ENCODE results near the gene PRIM2. TPM values are rescaled to one million over a fixed set of nuclear protein-coding genes. Genes with fewer than 3 reads are reported as not detected.

PRIM2 gene
- total RNA-seq, 2 donors from 2014 or later, result 5.3 to 5.4 TPM

DNA sequence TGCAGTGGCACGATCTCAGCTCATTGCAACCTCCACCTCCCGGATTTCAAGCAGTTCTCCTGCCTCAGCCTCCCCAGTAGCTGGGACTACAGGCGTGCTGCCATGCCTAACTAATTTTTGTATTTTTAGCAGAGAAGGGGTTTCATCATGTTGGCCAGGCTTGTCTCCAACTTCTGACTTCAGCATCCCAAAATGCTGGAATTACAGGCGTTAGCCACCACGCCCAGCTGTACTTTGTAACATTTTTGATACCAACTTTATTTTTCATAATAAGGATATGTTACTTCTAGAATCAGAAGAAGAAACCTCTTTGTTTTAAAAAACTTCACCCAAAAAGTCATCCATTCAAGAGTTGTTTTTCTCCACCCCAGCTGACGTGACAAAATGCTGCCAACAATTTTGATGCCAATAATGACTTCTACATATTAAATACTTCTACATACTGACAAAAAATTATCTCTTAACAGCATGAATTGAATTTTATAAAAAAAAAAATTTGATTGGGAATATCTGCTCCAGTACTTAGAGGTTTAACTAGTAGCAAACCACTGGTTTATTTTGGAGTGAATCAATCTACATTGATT lies 22.5 kb upstream of the PRIM2 start:
- no peaks in the 10 kb centered on the region for H3K4me1 ChIP-seq
- TF ChIP-seq, protein P1, sequence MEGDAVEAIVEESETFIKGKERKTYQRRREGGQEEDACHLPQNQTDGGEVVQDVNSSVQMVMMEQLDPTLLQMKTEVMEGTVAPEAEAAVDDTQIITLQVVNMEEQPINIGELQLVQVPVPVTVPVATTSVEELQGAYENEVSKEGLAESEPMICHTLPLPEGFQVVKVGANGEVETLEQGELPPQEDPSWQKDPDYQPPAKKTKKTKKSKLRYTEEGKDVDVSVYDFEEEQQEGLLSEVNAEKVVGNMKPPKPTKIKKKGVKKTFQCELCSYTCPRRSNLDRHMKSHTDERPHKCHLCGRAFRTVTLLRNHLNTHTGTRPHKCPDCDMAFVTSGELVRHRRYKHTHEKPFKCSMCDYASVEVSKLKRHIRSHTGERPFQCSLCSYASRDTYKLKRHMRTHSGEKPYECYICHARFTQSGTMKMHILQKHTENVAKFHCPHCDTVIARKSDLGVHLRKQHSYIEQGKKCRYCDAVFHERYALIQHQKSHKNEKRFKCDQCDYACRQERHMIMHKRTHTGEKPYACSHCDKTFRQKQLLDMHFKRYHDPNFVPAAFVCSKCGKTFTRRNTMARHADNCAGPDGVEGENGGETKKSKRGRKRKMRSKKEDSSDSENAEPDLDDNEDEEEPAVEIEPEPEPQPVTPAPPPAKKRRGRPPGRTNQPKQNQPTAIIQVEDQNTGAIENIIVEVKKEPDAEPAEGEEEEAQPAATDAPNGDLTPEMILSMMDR (IDR thresholded peaks at IDR 0.05), result no peak
- TF ChIP-seq POLR2A (IDR thresholded peaks at IDR 0.05), result no peak
- no peaks in the 10 kb centered on the region for H3K9me3 ChIP-seq
- H3K27me3 ChIP-seq, result no peaks in the 10 kb centered on the region
- no peak overlapping the region for H3K27ac ChIP-seq
- intact Hi-C loops (cut with DNase I), result no loop called here
- 66 to 76% methylated on average over 6 of the region's 6 CpGs for WGBS, 2 donors
- ATAC-seq (no peak), DNase-seq (no peak)
- H3K36me3 ChIP-seq (replicated peaks in 1 of 2; ENCODE audit: insufficient read depth in 1 of 2, low read depth in 2 of 2), result no peaks in the 10 kb centered on the region
- no peak overlapping the region for H3K4me3 ChIP-seq

DNA sequence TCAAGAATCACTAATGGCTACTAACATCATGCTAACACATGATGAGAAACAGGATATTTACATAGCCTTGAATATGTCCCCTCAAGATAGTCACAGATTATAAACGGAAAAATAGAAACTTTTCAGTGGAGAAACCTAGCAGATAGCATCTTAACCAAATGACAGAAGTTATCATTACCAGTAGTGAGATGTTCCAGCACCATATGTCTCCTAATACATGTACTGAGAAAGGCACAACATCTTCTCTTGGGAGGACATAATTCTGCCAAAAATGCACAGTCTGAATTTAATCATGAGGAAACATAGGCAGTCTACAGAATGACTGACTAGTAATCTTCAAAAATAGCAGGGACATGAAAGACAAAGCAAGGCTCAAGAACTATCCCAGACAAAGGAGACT lies 19.9 kb upstream of the PRIM2 start:
- WGBS, 2 donors, result 33 to 44% methylated on average over 1 of the region's 1 CpG
- H3K4me1 ChIP-seq, result no peaks in the 10 kb centered on the region
- intact Hi-C loops (cut with DNase I), result no loop called here
- H3K9me3 ChIP-seq, result no peaks in the 10 kb centered on the region
- no peaks in the 10 kb centered on the region for H3K27me3 ChIP-seq
- no peak overlapping the region for H3K27ac ChIP-seq
- DNase-seq (no peak), ATAC-seq (no peak)
- TF ChIP-seq, protein P1 (IDR thresholded peaks at IDR 0.05), result no peak
- no peak for TF ChIP-seq POLR2A (IDR thresholded peaks at IDR 0.05)
- no peaks in the 10 kb centered on the region for H3K36me3 ChIP-seq (replicated peaks in 1 of 2; ENCODE audit: insufficient read depth in 1 of 2, low read depth in 2 of 2)
- H3K4me3 ChIP-seq, result no peak overlapping the region

DNA sequence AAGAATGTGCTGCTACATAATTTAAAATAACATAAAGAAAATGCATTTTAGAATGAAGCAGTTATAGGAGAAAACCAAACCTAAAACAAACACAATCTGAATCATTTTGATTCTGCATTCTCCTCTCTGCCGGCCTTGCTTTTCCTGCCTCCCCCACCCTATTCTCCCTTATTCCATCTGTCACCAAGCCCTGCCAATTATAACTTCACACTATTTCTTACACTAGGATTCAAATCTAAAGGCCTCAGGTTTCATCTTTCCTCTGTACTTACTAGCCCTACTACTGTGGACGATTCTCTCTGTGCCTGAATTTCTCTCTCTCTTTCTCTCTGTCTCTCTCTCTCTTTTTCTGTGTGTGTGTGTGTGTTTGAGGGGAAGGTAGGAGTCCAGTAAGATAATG lies 18.7 kb upstream of the PRIM2 start:
- H3K36me3 ChIP-seq (replicated peaks in 1 of 2; ENCODE audit: insufficient read depth in 1 of 2, low read depth in 2 of 2), result no peaks in the 10 kb centered on the region
- intact Hi-C loops (cut with DNase I), result no loop called here
- DNase-seq, result no peak
- no peaks in the 10 kb centered on the region for H3K9me3 ChIP-seq
- 48 to 64% methylated on average over 2 of the region's 2 CpGs for WGBS, 2 donors
- ATAC-seq, result no peak
- H3K4me3 ChIP-seq, result no peak overlapping the region
- TF ChIP-seq, protein P1 (IDR thresholded peaks at IDR 0.05), result no peak
- no peak for TF ChIP-seq POLR2A (IDR thresholded peaks at IDR 0.05)
- no peaks in the 10 kb centered on the region for H3K4me1 ChIP-seq
- H3K27ac ChIP-seq, result no peak overlapping the region
- no peaks in the 10 kb centered on the region for H3K27me3 ChIP-seq

DNA sequence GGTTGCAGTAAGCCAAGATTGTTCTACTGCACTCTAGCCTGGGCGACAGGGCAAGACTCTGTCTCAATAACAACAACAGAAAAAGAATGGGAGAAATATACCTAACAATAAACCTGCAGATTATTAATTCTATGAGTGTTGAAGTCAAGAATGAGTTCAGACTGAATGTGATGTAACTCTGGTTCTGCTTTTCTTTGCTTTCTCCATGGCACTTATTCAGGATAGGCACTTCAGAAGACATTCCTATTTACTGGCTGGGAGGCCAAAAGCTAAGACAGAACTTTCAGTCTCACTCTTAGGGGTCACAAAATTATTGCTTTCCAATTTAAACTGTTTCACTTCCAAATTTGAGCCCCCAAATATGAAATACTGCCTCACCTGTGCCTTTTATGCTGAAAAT lies 15.7 kb upstream of the PRIM2 start:
- no peak for TF ChIP-seq POLR2A (IDR thresholded peaks at IDR 0.05)
- TF ChIP-seq, protein P1 (IDR thresholded peaks at IDR 0.05), result no peak
- H3K4me3 ChIP-seq, result no peak overlapping the region
- intact Hi-C loops (cut with DNase I), result no loop called here
- no peaks in the 10 kb centered on the region for H3K36me3 ChIP-seq (replicated peaks in 1 of 2; ENCODE audit: insufficient read depth in 1 of 2, low read depth in 2 of 2)
- no peaks in the 10 kb centered on the region for H3K27me3 ChIP-seq
- H3K9me3 ChIP-seq, result no peaks in the 10 kb centered on the region
- WGBS, 2 donors, result 80 to 81% methylated on average over 1 of the region's 1 CpG
- DNase-seq (no peak), ATAC-seq (no peak)
- no peak overlapping the region for H3K27ac ChIP-seq
- peaks cover 16% of the 10 kb centered on the region for H3K4me1 ChIP-seq

DNA sequence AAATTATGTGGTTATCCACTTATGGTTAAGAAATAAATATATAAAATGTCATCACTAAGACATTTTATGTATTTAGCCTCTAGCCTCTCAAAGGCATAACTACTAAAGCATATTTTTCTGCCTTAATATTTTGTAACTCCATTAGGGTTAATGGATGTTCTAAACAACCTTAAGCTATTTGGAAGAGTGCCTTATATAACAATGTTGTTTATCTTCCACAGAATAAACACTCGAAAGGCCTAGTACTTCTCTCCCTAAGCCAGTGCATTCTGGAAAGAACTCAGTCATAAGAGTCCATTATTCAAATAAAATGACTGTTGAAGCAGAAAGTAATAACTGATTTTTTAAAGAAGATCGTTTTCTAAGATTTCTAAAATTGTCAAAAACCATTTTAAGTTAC lies 15.0 kb upstream of the PRIM2 start:
- DNase-seq, result no peak
- Histone ChIP-seq H3K4me3 (no peak overlapping the region), H3K36me3 (replicated peaks in 1 of 2; ENCODE audit: insufficient read depth in 1 of 2, low read depth in 2 of 2) (no peaks in the 10 kb centered on the region), H3K27ac (no peak overlapping the region), H3K4me1 (peaks cover 16% of the 10 kb centered on the region), H3K9me3 (no peaks in the 10 kb centered on the region), H3K27me3 (no peaks in the 10 kb centered on the region)
- ATAC-seq, result no peak
- 38% methylated on average over 2 of the region's 2 CpGs for WGBS, 2 donors
- TF ChIP-seq, protein P1 (IDR thresholded peaks at IDR 0.05), result no peak
- no peak for TF ChIP-seq POLR2A (IDR thresholded peaks at IDR 0.05)
- intact Hi-C loops (cut with DNase I), result no loop called here
